Endothelial cell of umbilical vein (primary cell): ENCODE data around the gene PCDH9. TPM values are rescaled to one million over a fixed set of nuclear protein-coding genes. Genes with fewer than 3 reads are reported as not detected.

Experiments used
- BruUV-seq: library from RNA; stranded (reverse); fragments of 400-500 nt; replicated peaks from 2 replicates; lab custom pipeline; 2021; lab: Mats Ljungman, UMichigan
- CTCF ChIA-PET: fragments of 300-600, 350-600 bp; sonication (Branson Sonifier 250); formaldehyde crosslinking; loops from one replicate; lab custom pipeline; 2021; ENCODE audit warnings: antibody characterized with exemption, inconsistent platforms; lab: Charles Lee
- POLR2A ChIA-PET: fragments of 300-600, 350-600 bp; sonication (Branson Sonifier 250); formaldehyde crosslinking; loops from one replicate; lab custom pipeline; 2021; ENCODE audit warnings: antibody characterized with exemption, inconsistent platforms; lab: Charles Lee
- DNase-seq: peaks from one replicate; pipeline ENCODE4 v3.0.0-alpha.2; 2011; ENCODE audit warnings: low read depth, low spot score
- FAIRE-seq: peaks from 2 replicates; lab custom pipeline; 2011; peaks lifted over from hg19 to GRCh38; lab: Jason Lieb, UNC
- H2AFZ ChIP-seq: 2 replicates; pipeline ENCODE4 v1.6.0; 2012; ENCODE audit warnings: low read depth, low read length, control low read depth, inconsistent platforms
- H3K27ac ChIP-seq: 2 replicates; pipeline ENCODE4 v1.5.1; 2011; ENCODE audit warnings: low read depth, mild to moderate bottlenecking, control low read depth, low read length, moderate library complexity; ENCODE audit not compliant: insufficient read depth
- H3K27me3 ChIP-seq, 2 experiments: 2 replicates each; pipeline versions ENCODE4 v1.6.0 to v1.6.1; 2011; ENCODE audit warnings: low read length in 2 of 2, mixed read lengths in 1 of 2; ENCODE audit not compliant: control insufficient read depth in 2 of 2, insufficient read depth in 2 of 2
- H3K36me3 ChIP-seq, 2 experiments: 2 replicates in 1 of 2; 3 replicates in 1 of 2; pipeline ENCODE4 v1.5.1; 2011; ENCODE audit warnings: low read length in 2 of 2, mild to moderate bottlenecking in 1 of 2, moderate library complexity in 1 of 2; ENCODE audit not compliant: control insufficient read depth in 2 of 2, insufficient read depth in 2 of 2; ENCODE audit errors: extremely low read depth in 1 of 2
- H3K4me1 ChIP-seq: 3 replicates; pipeline ENCODE4 v1.5.1; 2011; ENCODE audit warnings: mild to moderate bottlenecking, low read length; ENCODE audit not compliant: control insufficient read depth, insufficient read depth; ENCODE audit errors: extremely low read depth
- H3K4me2 ChIP-seq: 2 replicates; pipeline ENCODE4 v1.6.1; 2011; ENCODE audit warnings: low read length, control low read depth, mixed read lengths; ENCODE audit not compliant: insufficient read depth
- H3K4me3 ChIP-seq, 3 experiments: fragments of 200-600 bp in 1 of 3; sonication (generic), shearing (Covaris generic) in 1 of 3; replicated peaks in 1 of 3; 2 replicates each; pipeline ENCODE4 v1.5.1; 2011 to 2016; ENCODE audit warnings: control low read depth in 3 of 3, low read length in 3 of 3, mild to moderate bottlenecking in 2 of 3, inconsistent platforms in 1 of 3, low read depth in 1 of 3, moderate library complexity in 1 of 3; ENCODE audit not compliant: insufficient read depth in 1 of 3
- H3K79me2 ChIP-seq: 2 replicates; pipeline ENCODE4 v1.6.0; 2012; ENCODE audit warnings: low read length, inconsistent platforms; ENCODE audit not compliant: control insufficient read depth, insufficient read depth
- H3K9ac ChIP-seq: replicated peaks from 2 replicates; pipeline ENCODE3; 2011; ENCODE audit warnings: low read length, control low read depth; ENCODE audit not compliant: insufficient read depth; ENCODE audit errors: extremely low read depth
- H3K9me1 ChIP-seq: replicated peaks from 3 replicates; pipeline ENCODE4 v1.6.0; 2011; ENCODE audit warnings: mild to moderate bottlenecking, low read length; ENCODE audit not compliant: control insufficient read depth, insufficient read depth; ENCODE audit errors: extremely low read depth
- H3K9me3 ChIP-seq: replicated peaks from 2 replicates; pipeline ENCODE4 v1.5.1; 2012; ENCODE audit warnings: low read length, inconsistent platforms; ENCODE audit not compliant: control insufficient read depth, insufficient read depth
- H4K20me1 ChIP-seq: replicated peaks from 2 replicates; pipeline ENCODE3; 2011; ENCODE audit warnings: mild to moderate bottlenecking, low read length; ENCODE audit not compliant: control insufficient read depth, insufficient read depth; ENCODE audit errors: extremely low read depth
- EZH2 ChIP-seq: IDR thresholded peaks from 2 replicates; pipeline ENCODE4 v1.6.1; 2012; ENCODE audit warnings: borderline replicate concordance, low read depth, mild to moderate bottlenecking, moderate library complexity, low read length, inconsistent platforms; ENCODE audit not compliant: severe bottlenecking
- FOS ChIP-seq: IDR thresholded peaks from 2 replicates; pipeline ENCODE4 v1.6.1; 2011; ENCODE audit warnings: mild to moderate bottlenecking, low read length, moderate library complexity, borderline replicate concordance; ENCODE audit not compliant: insufficient read depth
- GATA2 ChIP-seq: IDR thresholded peaks from 2 replicates; pipeline ENCODE4 v1.7.0; 2011; ENCODE audit warnings: low read depth, mild to moderate bottlenecking, moderate library complexity, mixed read lengths, low read length; ENCODE audit not compliant: insufficient read length, insufficient read depth
- JUN ChIP-seq: IDR thresholded peaks from 2 replicates; pipeline ENCODE4 v1.6.1; 2011; ENCODE audit warnings: borderline replicate concordance, low read depth; ENCODE audit not compliant: insufficient read length, insufficient read depth
- MYC ChIP-seq: IDR thresholded peaks from one replicate; pipeline ENCODE4 v1.6.1; 2011; ENCODE audit warnings: mild to moderate bottlenecking, low read depth, low read length
- POLR2A ChIP-seq: IDR thresholded peaks from 2 replicates; pipeline ENCODE4 v1.6.1; 2012; ENCODE audit warnings: low read depth, mild to moderate bottlenecking, control low read depth, low read length
- POLR2AphosphoS5 ChIP-seq: IDR thresholded peaks from 2 replicates; pipeline ENCODE4 v1.6.1; 2012; ENCODE audit warnings: low read depth, mild to moderate bottlenecking, control low read depth, low read length, moderate library complexity; ENCODE audit not compliant: insufficient read depth
- dilution Hi-C: fragments of 300-500 bp; cut with MboI; formaldehyde crosslinking; loops from one replicate; pipeline ENCODE4 v1.15.0; 2019; ENCODE audit warnings: low sequenced_read_pairs; ENCODE audit not compliant: extremely low pct_ligation_motif_present
- intact Hi-C: fragments of 100-400 bp; cut with micrococcal nuclease; formaldehyde crosslinking; loops from one replicate; pipeline ENCODE4 v1.10.0; 2022
- polyA plus RNA-seq, 4 experiments: library from polyadenylated mRNA; depleted of rRNA in 3 of 4; stranded (reverse) in 3 of 4; unstranded in 1 of 4; fragments of >200 nt; gene quantifications; 2 replicates each; pipeline versions ENCODE4 v1.2.1 to v1.2.3, GENCODE V29; 2011 to 2012; ENCODE audit warnings: missing spikeins in 1 of 4
- total RNA-seq: library from RNA; stranded (reverse); gene quantifications from 2 replicates; pipeline ENCODE4 v1.2.3, GENCODE V29; 2021
- TF ChIP-seq, protein P1 (sequence below): IDR thresholded peaks from 2 replicates; pipeline ENCODE4 v1.6.1; 2011; ENCODE audit not compliant: insufficient read depth, insufficient read length
- TF ChIP-seq, protein P2 (sequence below), 2 donors: IDR thresholded peaks; 1 replicate in 1 of 2; 2 replicates in 1 of 2; pipeline ENCODE4 v1.5.1; 2011; ENCODE audit warnings: low read length in 2 of 2, mild to moderate bottlenecking in 2 of 2, moderate library complexity in 2 of 2, control low read depth in 1 of 2, inconsistent platforms in 1 of 2, low read depth in 1 of 2; ENCODE audit not compliant: insufficient read depth in 1 of 2; ENCODE audit errors: extremely low read depth in 1 of 2

The PCDH9 gene
- total and polyA plus RNA-seq, 2 donors (not counting 3 experiments of a cell fraction or from before 2014, with no cell fraction given): 1.1 to 5.2 TPM

DNA sequence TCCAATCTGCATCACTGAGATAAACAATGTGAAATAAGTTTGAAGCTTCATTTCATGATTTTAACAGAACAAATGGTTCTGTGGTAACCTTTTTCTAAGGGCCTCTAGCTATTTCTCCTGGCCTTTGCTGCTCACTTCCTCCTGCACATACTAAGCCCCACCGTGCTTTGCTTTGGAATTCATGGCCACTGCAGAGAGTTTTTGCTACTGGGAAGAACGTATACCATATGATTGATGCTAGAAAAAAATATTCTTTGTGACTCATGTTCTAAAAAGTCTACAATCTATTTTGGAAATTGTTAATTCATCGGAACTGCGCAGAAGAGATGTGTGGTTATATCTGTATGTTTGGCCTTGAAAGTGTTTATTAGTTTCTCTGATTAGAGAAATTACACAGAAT lies 747.3 kb downstream of the PCDH9 start:
- Histone ChIP-seq H3K27me3 (no peaks in the 10 kb centered on the region), H3K9me1 (no peaks in the 10 kb centered on the region), H2AFZ (no peak overlapping the region), H3K9me3 (no peaks in the 10 kb centered on the region), H3K9ac (no peak overlapping the region), H4K20me1 (no peaks in the 10 kb centered on the region), H3K4me2 (no peak overlapping the region), H3K4me1 (no peaks in the 10 kb centered on the region), H3K36me3 (no peaks in the 10 kb centered on the region), H3K79me2 (no peaks in the 10 kb centered on the region), H3K4me3 (no peak overlapping the region), H3K27ac (no peak overlapping the region)
- BruUV-seq: no TSS peak
- FAIRE-seq: no peak
- CTCF ChIA-PET: interaction anchor here (1.0 kb wide), 1 partner anchor 9 kb away, joined by 4 read pairs; no protein-coding TSS in a partner anchor
- intact Hi-C loops (no loop called here), dilution Hi-C loops (no loop called here)
- no peak for DNase-seq
- TF ChIP-seq POLR2A (no peak), GATA2 (no peak), FOS (no peak), EZH2 (no peak), JUN (no peak), MYC (no peak), POLR2AphosphoS5 (no peak)
- TF ChIP-seq, protein P1, sequence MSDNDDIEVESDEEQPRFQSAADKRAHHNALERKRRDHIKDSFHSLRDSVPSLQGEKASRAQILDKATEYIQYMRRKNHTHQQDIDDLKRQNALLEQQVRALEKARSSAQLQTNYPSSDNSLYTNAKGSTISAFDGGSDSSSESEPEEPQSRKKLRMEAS: no peak
- TF ChIP-seq, protein P2, sequence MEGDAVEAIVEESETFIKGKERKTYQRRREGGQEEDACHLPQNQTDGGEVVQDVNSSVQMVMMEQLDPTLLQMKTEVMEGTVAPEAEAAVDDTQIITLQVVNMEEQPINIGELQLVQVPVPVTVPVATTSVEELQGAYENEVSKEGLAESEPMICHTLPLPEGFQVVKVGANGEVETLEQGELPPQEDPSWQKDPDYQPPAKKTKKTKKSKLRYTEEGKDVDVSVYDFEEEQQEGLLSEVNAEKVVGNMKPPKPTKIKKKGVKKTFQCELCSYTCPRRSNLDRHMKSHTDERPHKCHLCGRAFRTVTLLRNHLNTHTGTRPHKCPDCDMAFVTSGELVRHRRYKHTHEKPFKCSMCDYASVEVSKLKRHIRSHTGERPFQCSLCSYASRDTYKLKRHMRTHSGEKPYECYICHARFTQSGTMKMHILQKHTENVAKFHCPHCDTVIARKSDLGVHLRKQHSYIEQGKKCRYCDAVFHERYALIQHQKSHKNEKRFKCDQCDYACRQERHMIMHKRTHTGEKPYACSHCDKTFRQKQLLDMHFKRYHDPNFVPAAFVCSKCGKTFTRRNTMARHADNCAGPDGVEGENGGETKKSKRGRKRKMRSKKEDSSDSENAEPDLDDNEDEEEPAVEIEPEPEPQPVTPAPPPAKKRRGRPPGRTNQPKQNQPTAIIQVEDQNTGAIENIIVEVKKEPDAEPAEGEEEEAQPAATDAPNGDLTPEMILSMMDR (IDR thresholded peaks at IDR 0.05; ENCODE audit: extremely low read depth in 1 of 2, insufficient read depth in 1 of 2, low read depth in 1 of 2, low read length in 2 of 2): no peak
- POLR2A ChIA-PET: no interaction called here
